ENCODE measurements around the gene MACROD2. TPM values are rescaled to one million over a fixed set of nuclear protein-coding genes. Genes with fewer than 3 reads are reported as not detected.

MACROD2 gene
- total RNA-seq, 4 donors from 2014 or later: 12.6 to 60.3 (median 18.9) TPM

GRCh38 chr20:14817101-14817500 is 821.8 kb downstream of the MACROD2 start:
- no peak overlapping the region for H3K4me3 ChIP-seq
- H3K4me1 ChIP-seq: no peaks in the 10 kb centered on the region
- TF ChIP-seq POLR2A (IDR thresholded peaks at IDR 0.05): no peak
- no peak for TF ChIP-seq POLR2AphosphoS5 (IDR thresholded peaks at IDR 0.05)
- no peak for TF ChIP-seq CTCF (IDR thresholded peaks at IDR 0.05)
- no peak for TF ChIP-seq EP300 (IDR thresholded peaks at IDR 0.05)
- H3K27me3 ChIP-seq: no peaks in the 10 kb centered on the region
- no peaks in the 10 kb centered on the region for H3K36me3 ChIP-seq
- H3K9me3 ChIP-seq: peaks cover 5% of the 10 kb centered on the region
- DNase-seq (ENCODE audit: low spot score in 2 of 2): no peak
- WGBS: 45% methylated on average over 3 of the region's 3 CpGs
- no peak overlapping the region for H3K27ac ChIP-seq

- no peaks in the 10 kb centered on the region for H3K4me1 ChIP-seq
- no peak overlapping the region for H3K4me3 ChIP-seq
- no peak for DNase-seq (ENCODE audit: low spot score in 2 of 2)
- no peaks in the 10 kb centered on the region for H3K9me3 ChIP-seq
- TF ChIP-seq CTCF (IDR thresholded peaks at IDR 0.05): no peak
- TF ChIP-seq EP300 (IDR thresholded peaks at IDR 0.05): no peak
- no peak for TF ChIP-seq POLR2AphosphoS5 (IDR thresholded peaks at IDR 0.05)
- no peak for TF ChIP-seq POLR2A (IDR thresholded peaks at IDR 0.05)
- no peak overlapping the region for H3K27ac ChIP-seq
- no peaks in the 10 kb centered on the region for H3K36me3 ChIP-seq
- WGBS: 70% methylated on average over 9 of the region's 9 CpGs
- no peaks in the 10 kb centered on the region for H3K27me3 ChIP-seq
These were observed 825.5 kb downstream of the MACROD2 start for GRCh38 chr20:14820771-14821170.

GRCh38 chr20:14821251-14821650 is 825.9 kb downstream of the MACROD2 start:
- no peak overlapping the region for H3K4me3 ChIP-seq
- H3K4me1 ChIP-seq: no peaks in the 10 kb centered on the region
- no peaks in the 10 kb centered on the region for H3K27me3 ChIP-seq
- no peak overlapping the region for H3K27ac ChIP-seq
- TF ChIP-seq CTCF (IDR thresholded peaks at IDR 0.05): no peak
- no peak for TF ChIP-seq POLR2A (IDR thresholded peaks at IDR 0.05)
- TF ChIP-seq EP300 (IDR thresholded peaks at IDR 0.05): no peak
- TF ChIP-seq POLR2AphosphoS5 (IDR thresholded peaks at IDR 0.05): no peak
- no peaks in the 10 kb centered on the region for H3K36me3 ChIP-seq
- DNase-seq (ENCODE audit: low spot score in 2 of 2): no peak
- no peaks in the 10 kb centered on the region for H3K9me3 ChIP-seq
- 72% methylated on average over 3 of the region's 3 CpGs for WGBS

- no peaks in the 10 kb centered on the region for H3K9me3 ChIP-seq
- no peaks in the 10 kb centered on the region for H3K4me1 ChIP-seq
- no peak overlapping the region for H3K27ac ChIP-seq
- H3K4me3 ChIP-seq: no peak overlapping the region
- no peaks in the 10 kb centered on the region for H3K27me3 ChIP-seq
- no peak for DNase-seq (ENCODE audit: low spot score in 2 of 2)
- no peaks in the 10 kb centered on the region for H3K36me3 ChIP-seq
- WGBS: 58% methylated on average over 4 of the region's 4 CpGs
- TF ChIP-seq EP300 (IDR thresholded peaks at IDR 0.05): no peak
- no peak for TF ChIP-seq POLR2AphosphoS5 (IDR thresholded peaks at IDR 0.05)
- TF ChIP-seq CTCF (IDR thresholded peaks at IDR 0.05): no peak
- no peak for TF ChIP-seq POLR2A (IDR thresholded peaks at IDR 0.05)
These were observed 829.7 kb downstream of the MACROD2 start for GRCh38 chr20:14824996-14825395.

- Histone ChIP-seq H3K9me3 (no peaks in the 10 kb centered on the region), H3K27ac (no peak overlapping the region), H3K4me3 (no peak overlapping the region), H3K36me3 (no peaks in the 10 kb centered on the region), H3K27me3 (no peaks in the 10 kb centered on the region), H3K4me1 (no peaks in the 10 kb centered on the region)
- WGBS: 89% methylated on average over 17 of the region's 17 CpGs
- TF ChIP-seq POLR2A (IDR thresholded peaks at IDR 0.05) (no peak), CTCF (IDR thresholded peaks at IDR 0.05) (no peak), POLR2AphosphoS5 (IDR thresholded peaks at IDR 0.05) (no peak), EP300 (IDR thresholded peaks at IDR 0.05) (no peak)
- DNase-seq (ENCODE audit: low spot score in 2 of 2): no peak
These were observed 831.4 kb downstream of the MACROD2 start for GRCh38 chr20:14826543-14827313.

Data from suprapubic skin (tissue), 4 donors.